MM.1S (cell line): ENCODE measurements around the gene COL6A5.

Experiments used
- DNase-seq: peaks from one replicate; pipeline ENCODE4 v3.0.0-alpha.2; 2015
- H2AFZ ChIP-seq: fragments of 300-600 bp; sonication (generic); 2 replicates; pipeline ENCODE4 v1.6.0; 2016; ENCODE audit warnings: antibody characterized with exemption, low read length
- H3F3A ChIP-seq: fragments of 300-600 bp; sonication (generic); 2 replicates; pipeline ENCODE4 v1.6.1; 2016; ENCODE audit warnings: mild to moderate bottlenecking, antibody characterized with exemption, low read length, moderate library complexity, mixed read lengths; ENCODE audit not compliant: insufficient read depth
- H3K27ac ChIP-seq: fragments of 300-600 bp; sonication (generic); 2 replicates; pipeline ENCODE4 v1.5.1; 2016; ENCODE audit warnings: mild to moderate bottlenecking, low read length
- H3K27me3 ChIP-seq: fragments of 300-600 bp; sonication (generic); replicated peaks from 2 replicates; pipeline ENCODE4 v1.6.0; 2016; ENCODE audit warnings: low read length; ENCODE audit not compliant: insufficient read depth
- H3K36me3 ChIP-seq: fragments of 300-600 bp; sonication (generic); replicated peaks from 2 replicates; pipeline ENCODE4 v1.6.1; 2016; ENCODE audit warnings: mild to moderate bottlenecking, low read length, mixed read lengths; ENCODE audit not compliant: insufficient read depth
- H3K4me1 ChIP-seq: fragments of 300-600 bp; sonication (generic); 2 replicates; pipeline ENCODE4 v1.6.1; 2016; ENCODE audit warnings: low read length, mixed read lengths
- H3K4me2 ChIP-seq: fragments of 300-600 bp; sonication (generic); 2 replicates; pipeline ENCODE4 v1.6.0; 2016; ENCODE audit warnings: low read depth, low read length
- H3K4me3 ChIP-seq: fragments of 300-600 bp; sonication (generic); 2 replicates; pipeline ENCODE4 v1.5.1; 2016; ENCODE audit warnings: low read length, mixed read lengths
- H3K79me2 ChIP-seq: fragments of 300-600 bp; sonication (generic); 2 replicates; pipeline ENCODE4 v1.6.1; 2016; ENCODE audit warnings: mixed run types, low read length, mixed read lengths
- H3K9ac ChIP-seq: fragments of 300-600 bp; sonication (generic); 2 replicates; pipeline ENCODE4 v1.6.1; 2016; ENCODE audit warnings: low read length, mixed read lengths
- H3K9me2 ChIP-seq: fragments of 300-600 bp; sonication (generic); replicated peaks from 2 replicates; pipeline ENCODE4 v1.6.1; 2016; ENCODE audit warnings: mild to moderate bottlenecking, low read length, mixed read lengths; ENCODE audit not compliant: insufficient read depth
- H3K9me3 ChIP-seq: fragments of 300-600 bp; sonication (generic); replicated peaks from 2 replicates; pipeline ENCODE4 v1.6.1; 2016; ENCODE audit warnings: mild to moderate bottlenecking, low read length, mixed read lengths; ENCODE audit not compliant: insufficient read depth
- H4K20me1 ChIP-seq: fragments of 300-600 bp; sonication (generic); 2 replicates; pipeline ENCODE4 v1.6.1; 2016; ENCODE audit warnings: mild to moderate bottlenecking, low read length, moderate library complexity, mixed read lengths; ENCODE audit not compliant: insufficient read depth
- EZH2 ChIP-seq: fragments of 300-600 bp; sonication (generic); optimal IDR thresholded peaks from 2 replicates; pipeline ENCODE3; 2017; ENCODE audit warnings: low read depth, mild to moderate bottlenecking, antibody characterized with exemption, low read length, mixed read lengths
- EZH2phosphoT487 ChIP-seq: fragments of 300-600 bp; sonication (generic); IDR thresholded peaks from 2 replicates; pipeline ENCODE4 v1.6.1; 2018; ENCODE audit warnings: antibody characterized with exemption, low read length
- TF ChIP-seq, protein P1 (sequence below): fragments of 300-600 bp; sonication (generic); IDR thresholded peaks from 2 replicates; pipeline ENCODE4 v1.5.1; 2016; ENCODE audit warnings: antibody characterized with exemption, low read length, mixed read lengths

Gene COL6A5

DNA sequence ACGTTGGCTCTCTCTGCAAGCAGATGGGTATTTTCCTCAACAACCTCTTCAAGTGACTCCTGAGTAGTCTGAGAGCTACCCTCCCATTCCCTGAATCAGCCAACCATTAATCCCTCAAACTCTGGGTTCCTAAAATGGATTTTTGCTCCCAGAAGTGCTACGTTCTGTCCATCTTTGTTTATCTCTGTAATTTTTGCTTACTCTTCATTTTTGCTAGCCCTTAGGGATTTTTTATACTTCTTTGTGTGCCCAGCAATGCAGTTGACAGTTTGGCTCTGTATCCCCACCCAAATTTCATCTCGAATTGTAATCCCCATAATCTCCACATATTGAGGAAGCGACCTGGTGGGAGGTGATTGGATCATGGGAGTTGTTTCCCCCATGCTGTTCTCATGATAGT is 35.4 kb upstream of the COL6A5 start:
- no peaks in the 10 kb centered on the region for H3K9me3 ChIP-seq
- H3K36me3 ChIP-seq = no peaks in the 10 kb centered on the region
- no peaks in the 10 kb centered on the region for H3F3A ChIP-seq
- no peaks in the 10 kb centered on the region for H3K27me3 ChIP-seq
- no peak overlapping the region for H3K4me2 ChIP-seq
- DNase-seq = no peak
- no peak overlapping the region for H2AFZ ChIP-seq
- no peak overlapping the region for H3K4me3 ChIP-seq
- no peaks in the 10 kb centered on the region for H3K9me2 ChIP-seq
- H4K20me1 ChIP-seq = no peaks in the 10 kb centered on the region
- H3K79me2 ChIP-seq = no peaks in the 10 kb centered on the region
- no peak overlapping the region for H3K9ac ChIP-seq
- TF ChIP-seq, protein P1, sequence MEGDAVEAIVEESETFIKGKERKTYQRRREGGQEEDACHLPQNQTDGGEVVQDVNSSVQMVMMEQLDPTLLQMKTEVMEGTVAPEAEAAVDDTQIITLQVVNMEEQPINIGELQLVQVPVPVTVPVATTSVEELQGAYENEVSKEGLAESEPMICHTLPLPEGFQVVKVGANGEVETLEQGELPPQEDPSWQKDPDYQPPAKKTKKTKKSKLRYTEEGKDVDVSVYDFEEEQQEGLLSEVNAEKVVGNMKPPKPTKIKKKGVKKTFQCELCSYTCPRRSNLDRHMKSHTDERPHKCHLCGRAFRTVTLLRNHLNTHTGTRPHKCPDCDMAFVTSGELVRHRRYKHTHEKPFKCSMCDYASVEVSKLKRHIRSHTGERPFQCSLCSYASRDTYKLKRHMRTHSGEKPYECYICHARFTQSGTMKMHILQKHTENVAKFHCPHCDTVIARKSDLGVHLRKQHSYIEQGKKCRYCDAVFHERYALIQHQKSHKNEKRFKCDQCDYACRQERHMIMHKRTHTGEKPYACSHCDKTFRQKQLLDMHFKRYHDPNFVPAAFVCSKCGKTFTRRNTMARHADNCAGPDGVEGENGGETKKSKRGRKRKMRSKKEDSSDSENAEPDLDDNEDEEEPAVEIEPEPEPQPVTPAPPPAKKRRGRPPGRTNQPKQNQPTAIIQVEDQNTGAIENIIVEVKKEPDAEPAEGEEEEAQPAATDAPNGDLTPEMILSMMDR = no peak
- no peak for TF ChIP-seq EZH2phosphoT487
- TF ChIP-seq EZH2 = no peak
- H3K27ac ChIP-seq = no peak overlapping the region
- no peaks in the 10 kb centered on the region for H3K4me1 ChIP-seq

DNA sequence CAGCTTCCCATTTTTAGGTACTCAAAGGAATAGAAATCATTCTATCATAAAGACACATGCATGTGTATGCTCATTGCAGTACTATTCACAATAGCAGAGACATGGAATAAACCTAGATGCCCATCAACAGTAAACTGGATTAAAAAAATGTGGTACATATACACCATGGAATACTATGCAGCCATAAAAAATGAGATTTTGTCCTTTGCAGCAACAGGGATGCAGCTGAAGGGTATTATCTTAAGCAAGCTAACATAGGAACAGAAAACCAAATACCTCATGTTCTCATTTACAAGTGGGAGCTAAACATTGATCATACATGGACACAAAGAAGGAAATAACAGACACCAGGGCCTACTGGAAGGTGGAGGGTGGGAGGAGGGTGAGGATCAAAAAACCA is 33.1 kb upstream of the COL6A5 start:
- DNase-seq = no peak
- Histone ChIP-seq H3K4me3 (no peak overlapping the region), H3K9me2 (no peaks in the 10 kb centered on the region), H3K27me3 (no peaks in the 10 kb centered on the region), H3K27ac (no peak overlapping the region), H2AFZ (no peak overlapping the region), H3K36me3 (no peaks in the 10 kb centered on the region), H3F3A (no peaks in the 10 kb centered on the region), H3K9ac (no peak overlapping the region), H3K4me2 (no peak overlapping the region), H4K20me1 (no peaks in the 10 kb centered on the region), H3K9me3 (no peaks in the 10 kb centered on the region), H3K4me1 (no peaks in the 10 kb centered on the region), H3K79me2 (no peaks in the 10 kb centered on the region)
- TF ChIP-seq, protein P1 = no peak
- TF ChIP-seq EZH2phosphoT487 (no peak), EZH2 (no peak)

DNA sequence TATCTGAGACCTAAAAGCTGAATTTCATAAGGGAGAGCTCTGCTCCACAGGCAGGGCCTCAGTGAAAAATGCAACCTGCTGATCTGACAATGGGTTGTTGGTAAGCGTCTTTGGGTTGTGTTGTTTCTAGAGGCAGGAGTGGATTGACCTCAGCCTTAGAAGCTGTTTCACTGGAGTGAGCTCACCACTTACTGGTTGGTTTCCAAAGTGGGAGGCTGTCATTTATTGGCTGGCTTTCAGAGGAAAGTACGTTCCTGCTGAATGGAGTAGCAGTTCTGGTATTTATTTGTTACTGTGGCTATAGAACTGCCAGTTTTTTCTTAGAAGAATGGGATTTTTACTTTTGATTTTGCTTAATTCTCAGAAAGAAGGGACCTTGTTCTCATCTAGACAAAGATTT is 29.3 kb upstream of the COL6A5 start:
- Histone ChIP-seq H3K4me3 (no peak overlapping the region), H3K9me2 (no peaks in the 10 kb centered on the region), H4K20me1 (no peaks in the 10 kb centered on the region), H3K27ac (no peak overlapping the region), H3K79me2 (no peaks in the 10 kb centered on the region), H3K9me3 (no peaks in the 10 kb centered on the region), H2AFZ (no peak overlapping the region), H3K4me2 (no peak overlapping the region), H3K9ac (no peak overlapping the region), H3F3A (no peaks in the 10 kb centered on the region), H3K4me1 (no peaks in the 10 kb centered on the region), H3K36me3 (no peaks in the 10 kb centered on the region), H3K27me3 (no peaks in the 10 kb centered on the region)
- no peak for TF ChIP-seq EZH2phosphoT487
- TF ChIP-seq EZH2 = no peak
- TF ChIP-seq, protein P1 = no peak
- DNase-seq = no peak

DNA sequence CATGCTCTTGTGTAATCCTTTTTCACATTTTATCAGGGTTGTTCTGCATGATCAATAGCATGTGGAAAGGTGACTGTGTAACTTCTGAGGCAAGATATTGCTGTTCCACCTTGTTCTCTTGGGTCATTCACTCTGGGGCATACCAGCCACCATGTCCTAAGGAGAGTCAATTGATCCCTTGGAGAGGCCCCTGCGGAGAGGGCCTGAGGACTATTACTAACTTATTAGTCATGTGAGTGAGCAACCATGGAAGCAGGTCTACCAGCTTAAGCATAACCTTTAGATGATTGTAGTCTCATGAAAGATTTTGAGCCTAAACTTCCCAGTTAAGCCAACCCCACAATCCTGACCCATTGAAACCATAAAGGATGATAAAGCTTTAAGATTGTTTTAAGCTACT is 22.0 kb upstream of the COL6A5 start:
- no peak overlapping the region for H3K4me2 ChIP-seq
- H3K79me2 ChIP-seq = no peaks in the 10 kb centered on the region
- no peak for DNase-seq
- H3K27ac ChIP-seq = no peak overlapping the region
- no peaks in the 10 kb centered on the region for H4K20me1 ChIP-seq
- TF ChIP-seq EZH2phosphoT487 (no peak), EZH2 (no peak)
- TF ChIP-seq, protein P1 = no peak
- H3K36me3 ChIP-seq = no peaks in the 10 kb centered on the region
- no peak overlapping the region for H3K9ac ChIP-seq
- H3K27me3 ChIP-seq = no peaks in the 10 kb centered on the region
- H3K9me3 ChIP-seq = no peaks in the 10 kb centered on the region
- H3K4me1 ChIP-seq = no peaks in the 10 kb centered on the region
- H2AFZ ChIP-seq = no peak overlapping the region
- no peaks in the 10 kb centered on the region for H3K9me2 ChIP-seq
- no peak overlapping the region for H3K4me3 ChIP-seq
- no peaks in the 10 kb centered on the region for H3F3A ChIP-seq
